Neutrophil (primary cell): ENCODE results near the gene C2CD4A.

ENCODE experiments used
- H3K27ac ChIP-seq: fragments of 200-600 bp; sonication (generic); 2 replicates; pipeline ENCODE4 v1.5.1; 2016; ENCODE audit warnings: mild to moderate bottlenecking, moderate library complexity
- H3K27me3 ChIP-seq: fragments of 200-600 bp; sonication (generic); 2 replicates; pipeline ENCODE4 v1.6.0; 2016; ENCODE audit warnings: mild to moderate bottlenecking
- H3K36me3 ChIP-seq: fragments of 200-600 bp; sonication (generic); 2 replicates; pipeline ENCODE4 v1.5.1; 2017
- H3K4me1 ChIP-seq, 2 experiments: fragments of 200-600 bp in 1 of 2; sonication (generic) in 1 of 2; 1 replicate in 1 of 2; 2 replicates in 1 of 2; pipeline versions ENCODE4 v1.5.1 to v1.6.1; 2013 to 2016; ENCODE audit warnings: low read depth in 1 of 2, low read length in 1 of 2, mild to moderate bottlenecking in 1 of 2, moderate library complexity in 1 of 2; ENCODE audit not compliant: control insufficient read depth in 1 of 2, insufficient read depth in 1 of 2
- H3K4me3 ChIP-seq, 2 experiments: fragments of 200-600 bp in 1 of 2; sonication (generic) in 1 of 2; 1 replicate in 1 of 2; 2 replicates in 1 of 2; pipeline ENCODE4 v1.5.1; 2013 to 2016; ENCODE audit warnings: low read depth in 1 of 2, low read length in 1 of 2, mild to moderate bottlenecking in 1 of 2, moderate library complexity in 1 of 2
- H3K9me3 ChIP-seq: fragments of 200-600 bp; sonication (generic); 2 replicates; pipeline ENCODE4 v1.5.1; 2016
- CTCF ChIP-seq: fragments of 200-600 bp; sonication (generic); IDR thresholded peaks from 2 replicates; pipeline ENCODE4 v1.5.1; 2016; ENCODE audit warnings: antibody characterized with exemption

C2CD4A gene

DNA sequence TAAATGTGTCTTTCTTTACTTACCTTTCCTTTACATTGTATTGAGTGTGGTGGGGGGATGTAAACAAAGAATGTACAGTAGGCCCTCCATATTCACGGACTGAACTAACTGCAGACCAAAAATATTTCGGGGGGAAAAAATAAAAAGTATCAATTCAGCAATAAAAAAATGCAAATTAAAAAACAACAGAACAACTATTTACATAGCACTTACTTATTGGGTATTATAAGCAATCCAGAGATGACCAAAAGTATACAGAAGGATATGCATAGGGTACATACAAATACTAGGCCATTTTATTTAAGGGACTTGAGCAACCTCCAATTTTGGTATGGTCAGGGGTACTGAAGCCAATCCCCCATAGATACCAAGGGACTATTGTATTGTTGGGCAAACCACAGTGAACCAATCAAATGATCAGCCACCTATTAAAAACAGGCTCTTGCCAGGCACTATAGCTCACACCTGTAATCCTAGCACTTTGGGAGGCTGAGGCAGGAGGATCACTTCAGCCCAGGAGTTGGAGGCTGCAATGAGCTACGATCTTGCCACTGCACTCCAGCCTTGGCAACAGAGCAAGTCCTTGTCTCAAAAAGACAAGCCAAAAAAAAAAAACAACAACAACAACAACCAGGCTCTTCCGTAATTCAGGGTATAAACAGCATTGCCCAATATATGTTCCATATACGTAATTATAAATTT, 8.3 kb upstream of the C2CD4A start:
- Histone ChIP-seq H3K27me3 (peaks cover 23% of the 10 kb centered on the region), H3K4me1 (peaks cover 27 to 46% of the 10 kb centered on the region in 2 experiments), H3K4me3 (no peak overlapping the region), H3K9me3 (no peaks in the 10 kb centered on the region), H3K36me3 (no peaks in the 10 kb centered on the region), H3K27ac (no peak overlapping the region)
- no peak for TF ChIP-seq CTCF

DNA sequence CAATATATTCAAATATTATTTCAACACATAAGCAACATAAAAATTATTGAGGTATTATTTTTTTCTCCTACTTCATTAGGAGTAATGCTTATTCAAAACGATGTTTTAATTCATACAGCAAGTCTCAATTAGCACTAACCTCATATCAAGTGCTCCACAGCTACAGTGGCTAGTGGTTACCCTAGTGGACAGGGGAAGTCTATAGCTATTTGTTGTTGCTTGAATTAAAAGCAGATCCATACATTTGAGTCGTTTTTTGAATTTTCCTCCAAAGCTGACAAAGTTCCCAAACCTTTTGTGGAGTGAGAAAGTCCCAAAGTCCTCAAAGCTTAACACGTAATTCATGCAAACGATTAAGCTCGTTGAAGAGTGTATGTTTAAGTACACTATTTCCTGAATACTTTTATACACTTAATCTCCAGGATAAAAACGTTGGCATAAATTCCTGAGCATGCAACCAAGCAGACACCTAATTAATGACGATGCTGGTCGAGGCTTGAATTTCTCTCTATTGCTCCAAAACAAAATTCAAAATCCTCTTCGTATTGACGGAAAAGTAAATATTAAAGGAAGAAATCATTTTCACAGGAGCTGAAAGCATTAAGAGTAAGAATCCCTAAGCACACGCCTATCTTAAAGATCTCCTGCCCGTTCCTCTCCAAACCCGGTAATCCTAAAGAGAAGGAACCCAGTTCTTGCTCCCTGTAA, 7.5 kb upstream of the C2CD4A start:
- Histone ChIP-seq H3K4me1 (peaks cover 19 to 38% of the 10 kb centered on the region in 2 experiments), H3K4me3 (peak overlapping the region; percentile 87 to 92), H3K9me3 (no peaks in the 10 kb centered on the region), H3K36me3 (no peaks in the 10 kb centered on the region), H3K27ac (peak overlapping the region; percentile 93), H3K27me3 (peaks cover 31% of the 10 kb centered on the region)
- no peak for TF ChIP-seq CTCF

DNA sequence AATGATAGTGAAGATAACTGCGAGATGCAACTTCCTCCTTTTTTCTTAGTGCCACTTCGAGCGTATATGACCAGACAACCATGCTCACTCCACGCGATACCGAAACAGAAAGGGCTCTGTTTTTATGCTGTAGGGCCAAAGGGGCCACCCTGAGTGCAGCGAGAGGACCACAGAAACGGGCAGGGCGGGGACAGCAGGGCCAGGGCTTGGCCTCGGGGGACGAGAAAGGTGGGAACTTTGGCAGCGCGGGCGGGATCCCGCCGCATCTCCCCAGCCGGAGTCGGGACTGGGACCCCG, 7.0 kb upstream of the C2CD4A start:
- Histone ChIP-seq H3K4me1 (peaks cover 17 to 34% of the 10 kb centered on the region in 2 experiments), H3K27ac (peak overlapping the region; percentile 93), H3K36me3 (no peaks in the 10 kb centered on the region), H3K27me3 (peaks cover 36% of the 10 kb centered on the region), H3K4me3 (peak overlapping the region; percentile 87 to 92), H3K9me3 (no peaks in the 10 kb centered on the region)
- TF ChIP-seq CTCF, result no peak

DNA sequence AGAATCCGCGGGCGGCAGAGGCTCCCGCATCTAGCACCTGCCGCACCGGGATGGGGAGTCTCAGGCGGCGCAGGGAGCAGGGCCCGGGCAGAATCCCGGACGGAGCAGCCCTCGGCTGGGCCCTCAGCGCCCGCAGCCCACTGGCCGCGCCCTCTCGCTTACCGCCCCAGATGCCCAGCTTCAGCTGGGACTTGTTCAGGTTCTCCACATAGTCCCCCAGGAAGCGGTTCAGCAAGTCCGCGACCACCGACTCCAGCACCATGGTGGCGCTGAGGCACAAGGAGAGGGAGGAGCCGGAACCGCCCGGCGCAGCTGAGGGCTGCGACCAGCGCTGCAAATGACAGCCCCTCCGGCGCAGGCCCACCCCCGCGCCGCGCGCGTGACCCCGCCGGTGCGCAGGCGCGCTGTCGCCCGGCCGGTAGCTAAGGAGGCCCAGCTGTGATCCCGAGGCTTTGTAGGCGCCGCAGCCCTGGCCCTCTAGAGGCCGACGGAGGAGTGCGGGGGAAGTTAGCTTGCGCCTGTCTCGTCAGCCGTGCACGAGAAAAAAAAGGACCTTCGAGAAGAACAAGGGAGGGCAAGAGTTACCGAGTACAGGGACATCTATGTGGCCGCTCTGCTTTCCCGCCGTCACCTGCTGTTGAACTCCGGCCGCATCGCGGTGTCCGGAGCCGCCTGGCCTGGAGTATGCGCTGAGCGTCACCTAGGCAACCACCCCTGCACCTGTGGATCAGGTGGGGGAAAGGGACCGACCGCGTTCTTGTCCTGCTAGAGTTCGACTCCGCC, 6.5 kb upstream of the C2CD4A start, which contains the start of gene VPS13C:
VPS13C (minus strand) TSS at position 335 of the 783 bp plus-strand sequence; CDS start at position 262, 73 bp downstream.
- peaks cover 17 to 30% of the 10 kb centered on the region in 2 experiments for H3K4me1 ChIP-seq
- TF ChIP-seq CTCF, result peak; percentile 80
- peak within 1 kb of the TSS; percentile 93 for H3K27ac ChIP-seq
- no peaks in the 10 kb centered on the region for H3K36me3 ChIP-seq
- peak within 1 kb of the TSS; percentile 87 to 92 for H3K4me3 ChIP-seq
- peaks cover 41% of the 10 kb centered on the region for H3K27me3 ChIP-seq
- no peaks in the 10 kb centered on the region for H3K9me3 ChIP-seq

DNA sequence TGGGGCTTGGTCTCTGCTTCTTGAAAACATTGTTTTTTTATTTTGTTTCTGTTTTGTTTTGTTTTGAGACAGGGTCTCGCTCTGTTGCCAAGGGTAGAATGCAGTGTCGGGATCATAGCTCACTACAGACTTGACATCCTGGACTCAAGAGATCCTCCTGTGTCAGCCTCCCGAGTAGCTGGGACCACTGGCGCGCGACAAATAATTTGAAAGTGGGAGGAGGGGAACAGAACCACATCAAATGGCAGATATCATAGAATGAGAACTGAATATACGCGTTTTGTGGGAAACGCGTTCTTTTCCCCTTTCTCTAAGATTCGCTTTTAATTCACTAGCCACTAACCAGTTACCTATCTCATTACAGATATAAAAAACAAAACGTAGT, 5.9 kb upstream of the C2CD4A start:
- H3K27ac ChIP-seq, result peak overlapping the region; percentile 93
- H3K4me3 ChIP-seq, result peak overlapping the region; percentile 87 to 92
- TF ChIP-seq CTCF, result no peak
- H3K4me1 ChIP-seq, result peaks cover 17 to 30% of the 10 kb centered on the region in 2 experiments
- H3K9me3 ChIP-seq, result no peaks in the 10 kb centered on the region
- no peaks in the 10 kb centered on the region for H3K36me3 ChIP-seq
- H3K27me3 ChIP-seq, result peaks cover 47% of the 10 kb centered on the region
